H1 (cell line): ENCODE data around the gene BORCS6. TPM values are rescaled to one million over a fixed set of nuclear protein-coding genes. Genes with fewer than 3 reads are reported as not detected.

Source experiments
- CEBPB ChIP-seq: IDR thresholded peaks from 2 replicates; pipeline ENCODE4 v1.6.1; 2012; ENCODE audit warnings: low read depth, low read length
- FOSL1 ChIP-seq: IDR thresholded peaks from 2 replicates; pipeline ENCODE4 v1.6.1; 2011; ENCODE audit warnings: mild to moderate bottlenecking, low read depth, low read length, moderate library complexity; ENCODE audit not compliant: insufficient read depth
- JUND ChIP-seq: IDR thresholded peaks from 2 replicates; pipeline ENCODE4 v1.6.1; 2011; ENCODE audit warnings: mild to moderate bottlenecking, improper control_type of control experiment, low read length
- KDM5A ChIP-seq: fragments of 200-600 bp; IDR thresholded peaks from 2 replicates; pipeline ENCODE4 v1.7.1; 2012; ENCODE audit warnings: mild to moderate bottlenecking, low read length, inconsistent platforms, mixed read lengths
- NANOG ChIP-seq: IDR thresholded peaks from 2 replicates; pipeline ENCODE4 v1.6.1; 2011; ENCODE audit warnings: low read length, low read depth, mild to moderate bottlenecking, inconsistent platforms; ENCODE audit not compliant: insufficient read depth, poor library complexity, severe bottlenecking
- polyA plus RNA-seq, 7 experiments: library from polyadenylated mRNA; depleted of rRNA in 3 of 7; stranded (reverse) in 5 of 7; unstranded in 2 of 7; fragments of >200 nt in 5 of 7; fragments of 200-250 nt in 2 of 7; gene quantifications; 1 replicate in 5 of 7; 2 replicates in 1 of 7; 4 replicates in 1 of 7; pipeline versions ENCODE4 v1.2.1 to v1.2.3, GENCODE V29; 2011 to 2013; ENCODE audit warnings: missing spikeins in 2 of 7, mixed read lengths in 2 of 7
- total RNA-seq: library from RNA; stranded (reverse); fragmentation: NEBNext Ultra II Directional; extraction: Animal tissue kit (Norgen Biotek cat#: 25700); gene quantifications from 2 replicates; pipeline ENCODE4 v1.2.1, GENCODE V29; 2021

The BORCS6 gene
- total and polyA plus RNA-seq, 2 of the 8 experiments (the other 6 are each of a cell fraction or from before 2014, with no cell fraction given): 3.3 to 3.6 TPM

DNA sequence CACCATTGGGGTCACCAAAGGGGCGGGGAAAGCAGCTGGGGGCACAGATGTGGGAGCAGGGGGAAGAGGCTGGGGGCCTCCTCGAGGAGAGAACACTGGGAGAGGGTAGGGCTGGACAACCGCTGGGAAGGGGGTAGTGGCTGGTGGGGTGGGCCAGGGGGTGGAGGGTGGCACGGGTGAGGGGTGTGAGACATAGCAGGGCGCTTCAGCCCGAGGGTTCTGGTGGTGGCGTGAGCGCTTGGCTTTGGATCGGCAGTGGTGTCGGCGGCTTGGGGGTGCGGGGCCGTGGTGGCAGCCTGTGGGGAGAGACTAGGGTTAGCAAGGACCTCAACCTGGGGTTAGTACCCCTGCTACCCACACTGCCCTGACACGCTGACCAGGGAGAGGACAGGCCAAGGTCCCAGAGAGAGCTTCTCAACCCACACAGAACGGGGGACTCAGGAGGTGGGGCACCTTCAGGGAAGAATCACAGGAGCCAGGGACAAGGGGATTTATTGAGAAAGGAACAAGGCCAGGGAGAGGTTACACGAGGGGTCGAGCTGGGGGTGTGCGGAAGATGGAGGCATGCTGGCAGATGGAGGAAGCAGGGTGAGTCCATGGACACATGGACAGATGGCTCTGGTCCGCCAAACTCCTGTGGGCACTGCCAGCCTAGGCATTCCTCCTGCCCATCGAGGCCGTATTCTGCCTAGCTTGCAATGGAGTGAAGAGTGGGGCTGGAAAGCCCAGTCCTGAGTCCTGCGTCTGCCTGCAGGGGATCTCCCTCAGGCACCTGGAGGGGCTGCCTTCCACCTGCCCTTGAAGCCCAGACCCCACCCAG lies 46.2 kb downstream of the BORCS6 start (continued):
- TF ChIP-seq CEBPB (no peak), JUND (no peak), KDM5A (no peak), NANOG (no peak), FOSL1 (no peak)
